Vagina (tissue), 2 donors: ENCODE results near the gene PC. TPM values are rescaled to one million over a fixed set of nuclear protein-coding genes. Genes with fewer than 3 reads are reported as not detected.
A peak's percentile ranks its signal among the peaks of the same experiment; 100 is the strongest.

Experiments used
- DNase-seq, 2 donors: peaks; one replicate each; pipeline ENCODE4 v3.0.0-alpha.2; 2017; ENCODE audit errors: extremely low spot score in 2 of 2
- H3K27ac ChIP-seq: fragments of 200-600 bp; sonication (generic); one replicate; pipeline ENCODE4 v1.5.1; 2019
- H3K27me3 ChIP-seq: fragments of 200-600 bp; sonication (generic); one replicate; pipeline ENCODE4 v1.5.1; 2019
- H3K36me3 ChIP-seq, 2 donors: fragments of 200-600 bp; sonication (generic); one replicate each; pipeline ENCODE4 v1.5.1; 2017 to 2019
- H3K4me1 ChIP-seq: fragments of 200-600 bp; sonication (generic); one replicate; pipeline ENCODE4 v1.5.1; 2019
- H3K4me3 ChIP-seq, 2 donors: fragments of 200-600 bp; sonication (generic); 1 replicate in 1 of 2; 2 replicates in 1 of 2; pipeline ENCODE4 v1.5.1; 2016 to 2019
- H3K9me3 ChIP-seq: fragments of 200-600 bp; sonication (generic); one replicate; pipeline ENCODE4 v1.5.1; 2019
- CTCF ChIP-seq, 3 experiments: fragments of 450-650 bp in 2 of 3; fragments of 200-600 bp in 1 of 3; sonication (generic) in 1 of 3; IDR thresholded peaks; one replicate each; pipeline ENCODE4 v1.5.1; 2017 to 2019; ENCODE audit warnings: antibody characterized with exemption in 3 of 3, mild to moderate bottlenecking in 2 of 3, moderate library complexity in 2 of 3
- POLR2A ChIP-seq, 2 donors: fragments of 450-650 bp; IDR thresholded peaks; one replicate each; pipeline ENCODE4 v1.6.1; 2017; ENCODE audit warnings: antibody characterized with exemption in 2 of 2, mild to moderate bottlenecking in 2 of 2, moderate library complexity in 2 of 2
- POLR2AphosphoS5 ChIP-seq, 2 donors: sonication (generic); formaldehyde crosslinking; IDR thresholded peaks; one replicate each; pipeline ENCODE4 v1.9.0; 2017; ENCODE audit warnings: antibody characterized with exemption in 2 of 2, mild to moderate bottlenecking in 2 of 2, low read depth in 1 of 2; ENCODE audit not compliant: insufficient read depth in 1 of 2
- intact Hi-C: fragments of 100-400 bp; cut with DNase I; formaldehyde crosslinking; loops from one replicate; pipeline ENCODE4 v1.15.1; 2023
- total RNA-seq: library from RNA; depleted of rRNA; stranded (reverse); fragments of >200 nt; gene quantifications from one replicate; pipeline ENCODE4 v1.2.3, GENCODE V29; 2016

Gene PC
- total RNA-seq, 1 donor from 2014 or later = 34.1 TPM

- no peaks in the 10 kb centered on the region for H3K9me3 ChIP-seq
- peaks cover 0 to 22% of the 10 kb centered on the region in 2 donors for H3K36me3 ChIP-seq
- intact Hi-C loops = no loop called here
- H3K4me3 ChIP-seq = peak within 1 kb of the TSS; percentile 86 to 98
- H3K27me3 ChIP-seq = no peaks in the 10 kb centered on the region
- peaks cover 29% of the 10 kb centered on the region for H3K4me1 ChIP-seq
- TF ChIP-seq POLR2A (IDR thresholded peaks at IDR 0.05) (peak in 1 of 2 donors; percentile 87), CTCF (IDR thresholded peaks at IDR 0.05) (no peak), POLR2AphosphoS5 (IDR thresholded peaks at IDR 0.05; ENCODE audit: insufficient read depth in 1 of 2, low read depth in 1 of 2) (peak; percentile 17 to 93)
- peak in 1 of 2 donors; percentile 90 for DNase-seq
- peak within 1 kb of the TSS; percentile 92 for H3K27ac ChIP-seq
These were observed 115.0 kb downstream of the PC start, which contains the start of gene RCE1 for GRCh38 chr11:66842896-66843775. Gene RCE1 (plus strand): TSS chr11:66843441. CDS start chr11:66843456, 15 bp downstream.

- H3K4me1 ChIP-seq = peaks cover 29% of the 10 kb centered on the region
These were observed 115.7 kb downstream of the PC start for GRCh38 chr11:66842501-66842895.

DNA sequence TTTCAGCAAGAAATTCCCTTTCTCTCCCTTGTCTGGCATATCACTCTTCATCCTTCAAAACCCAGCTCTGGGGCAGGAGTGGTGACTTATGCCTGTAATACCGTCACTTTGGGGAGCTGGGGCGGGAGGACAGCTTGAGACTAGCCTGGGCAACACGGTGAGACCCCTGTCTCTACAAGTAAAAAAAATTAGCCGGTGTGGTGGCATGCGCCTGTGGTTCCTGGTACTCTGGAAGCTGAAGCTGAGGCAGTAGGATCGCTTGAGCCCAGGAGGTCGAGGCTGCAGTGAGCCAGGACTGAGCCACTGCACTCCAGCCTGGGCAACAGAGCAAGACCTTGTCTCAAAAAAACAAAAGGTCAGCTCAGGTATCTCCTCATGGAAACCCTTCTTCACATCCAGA is 116.3 kb downstream of the PC start:
- Histone ChIP-seq H3K4me1 (peaks cover 29% of the 10 kb centered on the region), H3K4me3 (peak overlapping the region; percentile 86 to 98), H3K27me3 (no peaks in the 10 kb centered on the region), H3K36me3 (peaks cover 0 to 15% of the 10 kb centered on the region in 2 donors), H3K9me3 (no peaks in the 10 kb centered on the region), H3K27ac (peak overlapping the region; percentile 92)
- intact Hi-C loops = no loop called here
- peak in 1 of 2 donors; percentile 82 for DNase-seq
- no peak for TF ChIP-seq CTCF (IDR thresholded peaks at IDR 0.05)
- no peak for TF ChIP-seq POLR2A (IDR thresholded peaks at IDR 0.05)
- TF ChIP-seq POLR2AphosphoS5 (IDR thresholded peaks at IDR 0.05; ENCODE audit: insufficient read depth in 1 of 2, low read depth in 1 of 2) = no peak

More at GRCh38 chr11:66842501-66842895, 115.7 kb downstream of the PC start:
- Histone ChIP-seq H3K4me3 (peak overlapping the region; percentile 86 to 98), H3K9me3 (no peaks in the 10 kb centered on the region), H3K27me3 (no peaks in the 10 kb centered on the region), H3K36me3 (peaks cover 0 to 19% of the 10 kb centered on the region in 2 donors), H3K27ac (peak overlapping the region; percentile 92)
- intact Hi-C loops = no loop called here
- TF ChIP-seq POLR2A (IDR thresholded peaks at IDR 0.05) (no peak), CTCF (IDR thresholded peaks at IDR 0.05) (no peak), POLR2AphosphoS5 (IDR thresholded peaks at IDR 0.05; ENCODE audit: insufficient read depth in 1 of 2, low read depth in 1 of 2) (no peak)
- DNase-seq = peak in 1 of 2 donors; percentile 86

GRCh38 chr11:66840317-66841091 is 117.7 kb downstream of the PC start:
- H3K27ac ChIP-seq = no peak overlapping the region
- no peak for DNase-seq
- no peak overlapping the region for H3K4me3 ChIP-seq
- no peak for TF ChIP-seq CTCF (IDR thresholded peaks at IDR 0.05)
- no peak for TF ChIP-seq POLR2A (IDR thresholded peaks at IDR 0.05)
- TF ChIP-seq POLR2AphosphoS5 (IDR thresholded peaks at IDR 0.05; ENCODE audit: insufficient read depth in 1 of 2, low read depth in 1 of 2) = no peak
- intact Hi-C loops = no loop called here
- peaks cover 0 to 6% of the 10 kb centered on the region in 2 donors for H3K36me3 ChIP-seq
- H3K27me3 ChIP-seq = no peaks in the 10 kb centered on the region
- H3K9me3 ChIP-seq = no peaks in the 10 kb centered on the region
- H3K4me1 ChIP-seq = peaks cover 29% of the 10 kb centered on the region
